HepG2 (cell line): ENCODE data around the gene SPRN. TPM values are rescaled to one million over a fixed set of nuclear protein-coding genes. Genes with fewer than 3 reads are reported as not detected.

Experiments used
- CEBPB ChIP-seq: IDR thresholded peaks from 2 replicates; pipeline ENCODE4 v1.6.1; 2011; ENCODE audit warnings: low read depth, low read length, improper control_type of control experiment, borderline replicate concordance
- CHD2 ChIP-seq: IDR thresholded peaks from 2 replicates; pipeline ENCODE4 v1.6.1; 2011; ENCODE audit warnings: low read depth, low read length, improper control_type of control experiment
- HOXA7 ChIP-seq: sonication (generic); formaldehyde crosslinking; IDR thresholded peaks from 2 replicates; pipeline ENCODE4 v1.8.1; 2022; ENCODE audit warnings: mild to moderate bottlenecking, missing genetic modification reagents, moderate library complexity
- KDM1A ChIP-seq: IDR thresholded peaks from 2 replicates; pipeline ENCODE4 v1.6.1; 2016; ENCODE audit warnings: missing compliant biosample characterization
- LBX2 ChIP-seq: sonication (generic); formaldehyde crosslinking; IDR thresholded peaks from 2 replicates; pipeline ENCODE4 v1.5.0; 2020; ENCODE audit warnings: missing genetic modification reagents, mild to moderate bottlenecking, borderline replicate concordance
- LRRFIP1 ChIP-seq: sonication (generic); formaldehyde crosslinking; conservative IDR thresholded peaks from 2 replicates; pipeline ENCODE4 v1.4.0; 2020; ENCODE audit warnings: missing genetic modification reagents
- MBNL3 ChIP-seq: fragments of 250-450 bp; sonication (Bioruptor Pico); conservative IDR thresholded peaks from 2 replicates; pipeline ENCODE4 v1.8.0; 2022; ENCODE audit warnings: mild to moderate bottlenecking, inconsistent platforms
- RNF219 ChIP-seq: sonication (generic); formaldehyde crosslinking; IDR thresholded peaks from 2 replicates; pipeline ENCODE4 v1.5.0; 2020; ENCODE audit warnings: mild to moderate bottlenecking, missing genetic modification reagents
- SRY ChIP-seq: sonication (generic); formaldehyde crosslinking; IDR thresholded peaks from 2 replicates; pipeline ENCODE4 v1.8.0; 2022; ENCODE audit warnings: mild to moderate bottlenecking, missing genetic modification reagents
- THAP7 ChIP-seq: sonication (generic); formaldehyde crosslinking; IDR thresholded peaks from 2 replicates; pipeline ENCODE4 v1.8.1; 2023; ENCODE audit warnings: mild to moderate bottlenecking, missing genetic modification reagents
- ZNF136 ChIP-seq: sonication (generic); formaldehyde crosslinking; IDR thresholded peaks from 2 replicates; pipeline ENCODE4 v1.8.1; 2022; ENCODE audit warnings: low read depth, mild to moderate bottlenecking, moderate library complexity, missing genetic modification reagents
- ZNF253 ChIP-seq: sonication (generic); formaldehyde crosslinking; IDR thresholded peaks from 2 replicates; pipeline ENCODE4 v1.8.0; 2022; ENCODE audit warnings: mild to moderate bottlenecking, missing genetic modification reagents, borderline replicate concordance
- ZNF430 ChIP-seq: sonication (generic); formaldehyde crosslinking; IDR thresholded peaks from 2 replicates; pipeline ENCODE4 v1.9.0; 2021; ENCODE audit warnings: mild to moderate bottlenecking, missing genetic modification reagents
- ZNF510 ChIP-seq: sonication (generic); formaldehyde crosslinking; IDR thresholded peaks from 2 replicates; pipeline ENCODE4 v1.4.0; 2020; ENCODE audit warnings: low read depth, mild to moderate bottlenecking, missing genetic modification reagents
- ZNF512B ChIP-seq: sonication (generic); formaldehyde crosslinking; IDR thresholded peaks from 2 replicates; pipeline ENCODE4 v1.5.1; 2020; ENCODE audit warnings: missing genetic modification reagents, mild to moderate bottlenecking, borderline replicate concordance
- polyA plus RNA-seq, 8 experiments: library from polyadenylated mRNA; depleted of rRNA in 3 of 8; stranded (reverse) in 7 of 8; unstranded in 1 of 8; fragments of >200 nt; fragmentation: Illumina TruSeq in 4 of 8; extraction: Trizol in 4 of 8; gene quantifications; 2 replicates each; pipeline versions ENCODE4 v1.2.1 to v1.2.3, GENCODE V29; 2011 to 2016; ENCODE audit warnings: low read depth in 4 of 8, missing spikeins in 1 of 8, mixed read lengths in 1 of 8; ENCODE audit not compliant: insufficient read depth in 1 of 8
- total RNA-seq, 5 experiments: library from RNA; depleted of rRNA; stranded (reverse); fragments of >200 nt; fragmentation: Illumina TruSeq; extraction: Trizol; gene quantifications; 2 replicates each; pipeline ENCODE4 v1.2.3, GENCODE V29; 2016; ENCODE audit warnings: low read depth in 1 of 5
- TF ChIP-seq, protein P1 (sequence below): sonication (generic); formaldehyde crosslinking; IDR thresholded peaks from 2 replicates; pipeline ENCODE4 v1.4.0; 2020; ENCODE audit warnings: missing genetic modification reagents

SPRN gene
- total and polyA plus RNA-seq, 2 of the 13 experiments (the other 11 are each of a cell fraction or from before 2014, with no cell fraction given), result not detected

- TF ChIP-seq, protein P1, sequence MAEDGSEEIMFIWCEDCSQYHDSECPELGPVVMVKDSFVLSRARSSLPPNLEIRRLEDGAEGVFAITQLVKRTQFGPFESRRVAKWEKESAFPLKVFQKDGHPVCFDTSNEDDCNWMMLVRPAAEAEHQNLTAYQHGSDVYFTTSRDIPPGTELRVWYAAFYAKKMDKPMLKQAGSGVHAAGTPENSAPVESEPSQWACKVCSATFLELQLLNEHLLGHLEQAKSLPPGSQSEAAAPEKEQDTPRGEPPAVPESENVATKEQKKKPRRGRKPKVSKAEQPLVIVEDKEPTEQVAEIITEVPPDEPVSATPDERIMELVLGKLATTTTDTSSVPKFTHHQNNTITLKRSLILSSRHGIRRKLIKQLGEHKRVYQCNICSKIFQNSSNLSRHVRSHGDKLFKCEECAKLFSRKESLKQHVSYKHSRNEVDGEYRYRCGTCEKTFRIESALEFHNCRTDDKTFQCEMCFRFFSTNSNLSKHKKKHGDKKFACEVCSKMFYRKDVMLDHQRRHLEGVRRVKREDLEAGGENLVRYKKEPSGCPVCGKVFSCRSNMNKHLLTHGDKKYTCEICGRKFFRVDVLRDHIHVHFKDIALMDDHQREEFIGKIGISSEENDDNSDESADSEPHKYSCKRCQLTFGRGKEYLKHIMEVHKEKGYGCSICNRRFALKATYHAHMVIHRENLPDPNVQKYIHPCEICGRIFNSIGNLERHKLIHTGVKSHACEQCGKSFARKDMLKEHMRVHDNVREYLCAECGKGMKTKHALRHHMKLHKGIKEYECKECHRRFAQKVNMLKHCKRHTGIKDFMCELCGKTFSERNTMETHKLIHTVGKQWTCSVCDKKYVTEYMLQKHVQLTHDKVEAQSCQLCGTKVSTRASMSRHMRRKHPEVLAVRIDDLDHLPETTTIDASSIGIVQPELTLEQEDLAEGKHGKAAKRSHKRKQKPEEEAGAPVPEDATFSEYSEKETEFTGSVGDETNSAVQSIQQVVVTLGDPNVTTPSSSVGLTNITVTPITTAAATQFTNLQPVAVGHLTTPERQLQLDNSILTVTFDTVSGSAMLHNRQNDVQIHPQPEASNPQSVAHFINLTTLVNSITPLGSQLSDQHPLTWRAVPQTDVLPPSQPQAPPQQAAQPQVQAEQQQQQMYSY (CRISPR knock-in tag), result 0 out of 2 replicates have a peak, but pooled peaks have one; percentile 24
- TF ChIP-seq RNF219 (CRISPR knock-in tag) (peak; percentile 59; the same call in 1 of the 2 replicates), THAP7 (CRISPR knock-in tag) (peak; percentile 99), ZNF136 (CRISPR knock-in tag) (no peak), MBNL3 (CRISPR knock-in tag) (no peak), ZNF512B (CRISPR knock-in tag) (no peak), CHD2 (peak; percentile 72), ZNF430 (no peak; the same call in 1 of the 2 replicates), SRY (CRISPR knock-in tag) (peak; percentile 96), ZNF510 (CRISPR knock-in tag) (no peak), LRRFIP1 (no peak), HOXA7 (no peak), CEBPB (no peak), KDM1A (no peak), ZNF253 (peak; percentile 84; the same call in 1 of the 2 replicates), LBX2 (CRISPR knock-in tag) (peak; percentile 78; the same call in 1 of the 2 replicates)
Observed at GRCh38 chr10:133394064-133394663, 30.3 kb downstream of the SPRN start, which contains the start of gene MTG1 (continued).
